Fibroblast of the aortic adventitia (primary cell): ENCODE measurements around the gene G6PC2. TPM values are rescaled to one million over a fixed set of nuclear protein-coding genes. Genes with fewer than 3 reads are reported as not detected.

ENCODE experiments used
- DNase-seq: peaks from one replicate; pipeline ENCODE4 v3.0.0-alpha.2; 2010; ENCODE audit warnings: low read depth
- H3K4me3 ChIP-seq: 2 replicates; pipeline ENCODE4 v1.5.1; 2011; ENCODE audit warnings: low read depth, mild to moderate bottlenecking, control low read depth, low read length, moderate library complexity
- CTCF ChIP-seq: IDR thresholded peaks from 2 replicates; pipeline ENCODE4 v1.5.1; 2011; ENCODE audit warnings: mild to moderate bottlenecking, low read length, control low read depth, inconsistent platforms; ENCODE audit not compliant: insufficient read depth
- total RNA-seq: library from RNA; depleted of rRNA; stranded (reverse); fragments of >200 nt; gene quantifications from 2 replicates; pipeline ENCODE4 v1.2.3, GENCODE V29; 2012; ENCODE audit warnings: low replicate concordance

The G6PC2 gene
- total RNA-seq, 1 donor: not detected

DNA sequence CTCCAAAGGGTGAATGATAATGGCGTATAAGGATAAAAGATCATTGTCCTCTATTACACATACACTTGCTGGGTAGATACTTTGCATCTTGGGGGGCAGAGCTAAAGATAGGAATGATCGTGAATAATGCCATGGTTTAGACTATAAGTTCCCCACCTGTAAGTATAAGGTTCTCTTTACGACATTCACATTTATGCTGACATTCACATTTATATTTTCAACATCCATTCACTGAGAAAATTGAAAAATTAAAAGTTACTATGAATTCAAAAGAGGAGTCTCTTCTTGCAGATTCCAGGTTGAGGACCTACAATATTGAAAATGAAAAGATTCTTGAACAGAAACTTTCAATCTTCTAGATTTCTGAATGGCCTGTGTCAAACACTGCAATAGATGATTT lies 8.8 kb upstream of the G6PC2 start:
- TF ChIP-seq CTCF: no peak
- no peak overlapping the region for H3K4me3 ChIP-seq
- DNase-seq: no peak

DNA sequence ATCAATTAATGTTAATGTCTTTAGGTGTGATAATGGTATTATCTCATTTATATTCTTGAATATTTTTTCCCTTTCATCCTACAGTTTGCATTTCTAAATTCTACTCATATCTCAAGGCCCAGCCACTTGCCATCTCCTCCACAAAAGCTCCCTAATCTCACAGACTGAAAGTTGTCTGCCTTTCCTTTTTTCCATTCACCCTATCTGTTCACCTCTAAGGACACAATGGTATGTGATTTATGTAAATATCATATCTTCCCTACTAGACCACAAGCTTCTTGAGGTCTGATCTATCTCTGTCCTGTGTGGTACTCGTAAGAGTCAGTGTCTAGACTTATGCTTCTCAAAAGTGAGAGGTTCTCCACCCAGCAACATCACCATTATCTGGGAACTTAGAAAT lies 7.0 kb upstream of the G6PC2 start:
- no peak for DNase-seq
- no peak for TF ChIP-seq CTCF
- H3K4me3 ChIP-seq: no peak overlapping the region

GRCh38 chr2:168894720-168895119 lies 6.4 kb upstream of the G6PC2 start:
- no peak overlapping the region for H3K4me3 ChIP-seq
- DNase-seq: no peak
- no peak for TF ChIP-seq CTCF

GRCh38 chr2:168895771-168896170 lies 5.3 kb upstream of the G6PC2 start:
- H3K4me3 ChIP-seq: no peak overlapping the region
- no peak for TF ChIP-seq CTCF
- no peak for DNase-seq

DNA sequence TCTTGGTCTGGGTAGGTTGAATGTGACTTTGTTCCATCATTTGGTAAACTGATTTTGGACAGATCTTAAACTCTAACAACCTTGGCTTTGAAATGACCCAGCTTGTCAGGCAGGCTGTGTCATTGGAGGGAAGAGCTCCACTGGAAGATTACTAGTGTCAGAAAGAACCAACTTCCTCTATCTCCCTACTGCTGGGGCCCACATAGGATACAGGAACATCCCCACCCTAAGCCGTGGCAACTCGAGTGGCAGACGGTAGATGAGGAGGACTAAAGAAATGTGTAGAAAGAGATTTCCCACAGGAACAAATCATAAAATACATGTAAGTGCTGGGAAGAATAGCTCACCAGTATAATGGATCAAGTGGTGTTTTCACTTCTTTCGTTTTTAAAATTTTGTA lies 4.3 kb upstream of the G6PC2 start:
- no peak overlapping the region for H3K4me3 ChIP-seq
- DNase-seq: no peak

GRCh38 chr2:168897449-168897848 lies 3.6 kb upstream of the G6PC2 start:
- TF ChIP-seq CTCF: no peak
- DNase-seq: no peak

More for the DNA sequence above, 4.3 kb upstream of the G6PC2 start:
- TF ChIP-seq CTCF: no peak

DNA sequence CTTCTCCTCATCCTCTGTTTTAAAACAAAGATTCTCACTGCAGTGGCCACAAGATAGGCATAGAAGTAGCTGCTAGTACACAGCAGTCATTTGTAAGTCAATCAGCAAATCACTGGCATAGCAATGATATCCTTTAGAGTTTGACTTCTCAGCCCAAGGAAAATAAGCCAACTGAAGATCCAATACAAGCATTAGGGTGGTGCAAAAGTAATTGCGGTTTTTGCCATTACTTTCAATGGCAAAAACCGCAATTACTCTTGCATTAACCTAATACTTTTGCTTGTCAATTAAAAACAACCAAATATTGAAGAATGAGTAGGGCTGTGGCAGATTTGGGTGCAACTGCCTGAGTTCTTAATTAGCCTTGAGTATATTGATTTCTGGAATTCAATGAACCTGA lies 2.8 kb downstream of the G6PC2 start:
- TF ChIP-seq CTCF: no peak
- H3K4me3 ChIP-seq: no peak overlapping the region

More at GRCh38 chr2:168897449-168897848, 3.6 kb upstream of the G6PC2 start:
- no peak overlapping the region for H3K4me3 ChIP-seq

More for the DNA sequence above, 2.8 kb downstream of the G6PC2 start:
- no peak for DNase-seq
